HepG2 (cell line): ENCODE results near the gene PDS5B.

ENCODE experiments used
- NFE2 ChIP-seq: sonication (generic); formaldehyde crosslinking; IDR thresholded peaks from 2 replicates; pipeline ENCODE4 v1.4.0; 2020; ENCODE audit warnings: missing genetic modification reagents
- SRF ChIP-seq: IDR thresholded peaks from 2 replicates; pipeline ENCODE4 v1.6.1; 2011; ENCODE audit warnings: mild to moderate bottlenecking, low read depth, low read length, moderate library complexity
- ZBTB26 ChIP-seq: IDR thresholded peaks from 2 replicates; pipeline ENCODE4 v1.6.1; 2016; ENCODE audit warnings: missing compliant biosample characterization, missing genetic modification reagents, borderline replicate concordance
- ZNF264 ChIP-seq: sonication (generic); formaldehyde crosslinking; IDR thresholded peaks from 2 replicates; pipeline ENCODE4 v1.4.0; 2020; ENCODE audit warnings: missing genetic modification reagents

- TF ChIP-seq ZBTB26 (CRISPR knock-in tag) (no peak), SRF (no peak), NFE2 (CRISPR knock-in tag) (no peak), ZNF264 (CRISPR knock-in tag) (no peak)
Measured at GRCh38 chr13:32734511-32734910, 148.3 kb downstream of the PDS5B start.
